Mesendoderm (in vitro differentiated cells): ENCODE measurements around the gene NAA80.
A peak's percentile ranks its signal among the peaks of the same experiment; 100 is the strongest.

ENCODE experiments used
- DNase-seq: peaks from one replicate; pipeline ENCODE4 v3.0.0; 2013
- H2AK5ac ChIP-seq: 2 replicates; pipeline ENCODE4 v1.6.1; 2013; ENCODE audit warnings: low read length, inconsistent platforms
- H2BK120ac ChIP-seq: 2 replicates; pipeline ENCODE4 v1.6.1; 2013; ENCODE audit warnings: low read depth, mild to moderate bottlenecking, low read length, moderate library complexity, mixed read lengths
- H2BK15ac ChIP-seq: replicated peaks from 2 replicates; pipeline ENCODE4 v1.6.1; 2013; ENCODE audit warnings: low read depth, mild to moderate bottlenecking, moderate library complexity
- H2BK5ac ChIP-seq: 2 replicates; pipeline ENCODE4 v1.6.1; 2013; ENCODE audit warnings: low read length, inconsistent platforms
- H3K18ac ChIP-seq: 2 replicates; pipeline ENCODE4 v1.6.1; 2013; ENCODE audit warnings: mild to moderate bottlenecking, low read length, mixed read lengths
- H3K23ac ChIP-seq: one replicate; pipeline ENCODE4 v1.6.1; 2013; ENCODE audit warnings: low read length
- H3K27ac ChIP-seq: 2 replicates; pipeline ENCODE4 v1.5.1; 2013; ENCODE audit warnings: low read depth, mild to moderate bottlenecking, inconsistent platforms, low read length, moderate library complexity
- H3K27me3 ChIP-seq: 2 replicates; pipeline ENCODE4 v1.6.1; 2013; ENCODE audit warnings: low read length, control low read depth, mild to moderate bottlenecking, inconsistent platforms; ENCODE audit not compliant: insufficient read depth, poor library complexity
- H3K36me3 ChIP-seq: 2 replicates; pipeline ENCODE4 v1.6.1; 2013; ENCODE audit warnings: low read length, inconsistent platforms; ENCODE audit not compliant: control insufficient read depth, insufficient read depth
- H3K4ac ChIP-seq: one replicate; pipeline ENCODE4 v1.6.1; 2013; ENCODE audit warnings: low read depth, mild to moderate bottlenecking, low read length, moderate library complexity
- H3K4me1 ChIP-seq: 2 replicates; pipeline ENCODE4 v1.6.1; 2013; ENCODE audit warnings: low read depth, low read length, inconsistent platforms; ENCODE audit not compliant: control insufficient read depth
- H3K4me2 ChIP-seq: 2 replicates; pipeline ENCODE4 v1.6.1; 2013; ENCODE audit warnings: low read length
- H3K4me3 ChIP-seq: 2 replicates; pipeline ENCODE4 v1.5.1; 2013; ENCODE audit warnings: mild to moderate bottlenecking, low read length
- H3K56ac ChIP-seq: one replicate; pipeline ENCODE4 v1.6.1; 2013; ENCODE audit warnings: low read length
- H3K79me1 ChIP-seq: 2 replicates; pipeline ENCODE4 v1.6.1; 2013; ENCODE audit warnings: low read length, inconsistent platforms
- H3K79me2 ChIP-seq: 2 replicates; pipeline ENCODE4 v1.6.1; 2013; ENCODE audit warnings: mild to moderate bottlenecking, low read length; ENCODE audit not compliant: control insufficient read depth, insufficient read depth
- H3K9ac ChIP-seq: 2 replicates; pipeline ENCODE4 v1.6.1; 2013; ENCODE audit warnings: low read length, inconsistent platforms
- H4K5ac ChIP-seq: one replicate; pipeline ENCODE4 v1.6.1; 2013; ENCODE audit warnings: low read length
- H4K8ac ChIP-seq: one replicate; pipeline ENCODE4 v1.6.1; 2013; ENCODE audit warnings: low read depth, mild to moderate bottlenecking, control low read depth, low read length, moderate library complexity
- WGBS: extraction: QIAGEN DNeasy Blood & Tissue Kit; methylation state at CpG from one replicate; pipeline ENCODE4 v1.1.7; 2013; ENCODE audit warnings: low lambda C conversion rate, missing lambda C conversion rate; ENCODE audit not compliant: insufficient coverage; ENCODE audit errors: extremely low coverage; 5-methylcytosine and 5-hydroxymethylcytosine counted together

The NAA80 gene

DNA sequence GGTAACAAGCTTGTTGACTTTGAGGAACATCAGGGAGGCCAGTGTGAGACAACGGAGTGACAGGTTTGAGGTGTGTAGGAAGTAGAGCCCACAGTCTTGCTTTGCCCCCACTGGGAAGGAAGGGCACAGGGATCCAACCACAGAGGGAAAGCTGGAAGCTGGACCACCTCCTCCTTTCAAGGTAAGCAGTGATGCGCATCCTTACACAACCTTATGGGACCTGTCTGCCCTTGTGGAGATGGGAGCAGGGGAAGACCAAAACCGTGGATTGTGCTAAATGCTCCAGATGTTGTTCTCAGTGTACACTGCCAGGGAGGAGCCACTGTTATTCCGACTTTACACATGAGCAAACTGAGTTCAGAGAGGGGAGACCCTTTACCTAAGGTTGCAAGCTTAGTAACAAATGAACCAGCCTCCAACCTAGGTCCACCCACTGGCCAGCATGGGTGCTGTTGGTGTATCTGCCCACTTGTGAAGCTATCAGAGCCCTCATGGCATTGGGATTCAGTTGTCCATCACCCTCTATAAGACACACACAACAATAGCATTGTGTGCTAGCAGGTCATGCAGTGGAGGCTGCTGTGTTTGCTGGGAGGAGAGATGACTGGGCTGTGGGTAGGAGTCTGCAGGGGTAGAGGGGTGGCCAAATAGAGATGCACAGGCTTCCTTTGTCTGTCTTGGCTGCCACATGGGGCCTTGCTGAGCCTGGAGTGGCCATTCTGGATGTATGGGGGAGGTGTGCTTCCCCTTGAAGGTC is 20.9 kb downstream of the NAA80 start:
- no peak overlapping the region for H2BK120ac ChIP-seq
- H2BK15ac ChIP-seq, result no peak overlapping the region
- no peak for DNase-seq
- no peak overlapping the region for H4K8ac ChIP-seq
- no peak overlapping the region for H2AK5ac ChIP-seq
- H2BK5ac ChIP-seq, result no peak overlapping the region
- no CpG with 5 or more reads among the region's 4 CpGs for WGBS
- H3K79me2 ChIP-seq, result no peaks in the 10 kb centered on the region
- no peak overlapping the region for H3K18ac ChIP-seq
- H3K79me1 ChIP-seq, result no peaks in the 10 kb centered on the region
- H3K27ac ChIP-seq, result no peak overlapping the region
- no peaks in the 10 kb centered on the region for H3K36me3 ChIP-seq
- H3K4ac ChIP-seq, result no peak overlapping the region
- H4K5ac ChIP-seq, result no peak overlapping the region
- no peak overlapping the region for H3K9ac ChIP-seq
- H3K4me2 ChIP-seq, result no peak overlapping the region
- H3K27me3 ChIP-seq, result peaks cover 11% of the 10 kb centered on the region
- no peak overlapping the region for H3K4me3 ChIP-seq
- no peak overlapping the region for H3K56ac ChIP-seq
- H3K4me1 ChIP-seq, result no peaks in the 10 kb centered on the region
- no peak overlapping the region for H3K23ac ChIP-seq

DNA sequence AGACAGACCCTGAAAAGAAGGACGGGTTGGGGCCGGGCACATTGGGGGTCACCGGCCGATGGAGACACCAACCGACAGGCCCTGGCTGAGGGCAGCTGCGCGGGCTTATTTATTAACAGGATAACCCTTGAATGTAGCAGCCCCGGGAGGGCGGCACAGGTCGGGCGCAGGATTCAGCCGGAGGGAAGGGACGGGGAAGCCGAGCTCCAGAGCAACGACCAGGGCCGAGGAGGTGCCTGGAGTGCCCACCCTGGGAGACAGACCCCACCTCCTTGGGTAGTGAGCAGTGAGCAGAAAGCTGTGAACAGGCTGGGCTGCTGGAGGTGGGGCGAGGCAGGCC is 22.5 kb downstream of the NAA80 start:
- Histone ChIP-seq H3K27ac (no peak overlapping the region), H3K79me1 (no peaks in the 10 kb centered on the region), H3K4me2 (no peak overlapping the region), H3K9ac (no peak overlapping the region), H3K36me3 (no peaks in the 10 kb centered on the region), H3K56ac (no peak overlapping the region), H3K79me2 (no peaks in the 10 kb centered on the region), H2BK5ac (no peak overlapping the region), H3K27me3 (peaks cover 11% of the 10 kb centered on the region), H3K4me3 (no peak overlapping the region), H2BK15ac (no peak overlapping the region), H4K5ac (no peak overlapping the region), H3K4me1 (no peaks in the 10 kb centered on the region), H3K18ac (no peak overlapping the region), H2AK5ac (no peak overlapping the region), H2BK120ac (no peak overlapping the region), H3K4ac (no peak overlapping the region), H3K23ac (no peak overlapping the region), H4K8ac (no peak overlapping the region)
- WGBS, result no CpG with 5 or more reads among the region's 17 CpGs
- no peak for DNase-seq

DNA sequence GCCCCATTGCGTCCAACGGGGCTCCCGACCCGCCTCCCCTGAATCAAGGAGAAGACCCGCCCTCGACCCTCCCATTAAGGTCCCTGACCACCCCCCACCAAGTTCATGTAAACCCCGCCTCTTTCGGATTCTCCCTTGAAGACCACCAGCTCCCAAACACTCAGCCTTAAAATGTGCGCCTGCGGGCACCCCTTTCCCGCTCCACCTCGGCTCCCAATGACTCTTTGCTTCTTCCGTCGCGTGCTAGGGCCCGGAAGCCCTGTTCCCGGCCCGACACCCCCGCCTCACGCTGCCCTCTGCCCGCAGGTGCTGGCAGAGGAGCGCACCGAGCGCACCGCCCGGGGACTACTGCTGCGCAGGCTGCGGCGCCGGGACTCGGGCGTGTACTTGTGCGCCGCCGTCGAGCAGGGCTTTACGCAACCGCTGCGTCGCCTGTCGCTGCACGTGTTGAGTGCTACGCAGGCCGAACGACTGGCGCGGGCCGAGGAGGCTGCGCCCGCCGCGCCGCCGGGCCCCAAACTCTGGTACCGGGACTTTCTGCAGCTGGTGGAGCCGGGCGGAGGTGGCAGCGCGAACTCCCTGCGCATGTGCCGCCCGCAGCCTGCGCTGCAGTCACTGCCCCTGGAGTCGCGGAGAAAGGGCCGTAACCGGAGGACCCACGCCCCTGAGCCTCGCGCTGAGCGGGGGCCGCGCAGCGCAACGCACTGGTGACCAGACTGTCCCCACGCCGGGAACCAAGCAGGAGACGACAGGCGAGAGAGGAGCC is 23.0 kb downstream of the NAA80 start:
- no peaks in the 10 kb centered on the region for H3K79me2 ChIP-seq
- H3K36me3 ChIP-seq, result no peaks in the 10 kb centered on the region
- WGBS, result no CpG with 5 or more reads among the region's 79 CpGs
- no peak overlapping the region for H2BK120ac ChIP-seq
- no peak overlapping the region for H2BK15ac ChIP-seq
- no peaks in the 10 kb centered on the region for H3K79me1 ChIP-seq
- no peak overlapping the region for H4K5ac ChIP-seq
- peaks cover 3% of the 10 kb centered on the region for H3K4me1 ChIP-seq
- no peak overlapping the region for H3K4ac ChIP-seq
- peaks cover 11% of the 10 kb centered on the region for H3K27me3 ChIP-seq
- no peak overlapping the region for H3K4me2 ChIP-seq
- no peak overlapping the region for H3K4me3 ChIP-seq
- H3K9ac ChIP-seq, result no peak overlapping the region
- H2BK5ac ChIP-seq, result no peak overlapping the region
- H3K23ac ChIP-seq, result no peak overlapping the region
- DNase-seq, result no peak
- no peak overlapping the region for H3K18ac ChIP-seq
- H3K56ac ChIP-seq, result peak overlapping the region; percentile 5
- no peak overlapping the region for H2AK5ac ChIP-seq
- H3K27ac ChIP-seq, result no peak overlapping the region
- no peak overlapping the region for H4K8ac ChIP-seq

DNA sequence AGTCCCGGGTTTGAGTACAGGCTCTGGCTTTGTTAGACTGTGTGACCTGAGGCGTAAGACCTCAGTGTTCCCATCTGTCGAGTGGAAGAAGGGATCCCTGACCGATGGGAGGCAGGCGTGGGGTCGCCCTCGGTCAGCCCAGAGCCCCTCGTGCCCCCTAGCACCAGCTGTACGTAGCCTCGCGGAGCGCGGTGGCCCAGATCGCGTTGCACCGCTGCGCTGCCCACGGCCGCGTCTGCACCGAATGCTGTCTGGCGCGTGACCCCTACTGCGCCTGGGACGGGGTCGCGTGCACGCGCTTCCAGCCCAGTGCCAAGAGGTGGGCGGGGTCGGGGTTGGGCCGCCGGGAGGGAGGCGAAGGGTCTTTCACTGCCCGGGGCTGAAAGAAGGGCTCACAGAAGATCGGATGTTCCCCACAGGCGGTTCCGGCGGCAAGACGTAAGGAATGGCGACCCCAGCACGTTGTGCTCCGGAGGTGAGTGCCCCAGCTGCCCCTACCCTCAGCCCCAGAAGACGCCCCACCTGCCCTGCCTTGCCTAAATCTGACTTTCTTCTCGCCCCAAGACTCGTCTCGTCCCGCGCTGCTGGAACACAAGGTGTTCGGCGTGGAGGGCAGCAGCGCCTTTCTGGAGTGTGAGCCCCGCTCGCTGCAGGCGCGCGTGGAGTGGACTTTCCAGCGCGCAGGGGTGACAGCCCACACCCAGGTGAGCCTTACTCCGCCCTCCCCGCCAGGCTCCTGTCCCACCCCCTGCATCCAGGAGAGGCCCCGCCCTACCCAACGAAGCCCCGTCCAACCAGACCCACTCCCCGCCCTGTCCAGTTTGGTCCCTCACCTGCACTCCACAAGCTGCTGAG is 23.8 kb downstream of the NAA80 start:
- no peaks in the 10 kb centered on the region for H3K79me1 ChIP-seq
- H4K8ac ChIP-seq, result no peak overlapping the region
- no peak overlapping the region for H3K4me3 ChIP-seq
- no peak overlapping the region for H3K18ac ChIP-seq
- H2BK120ac ChIP-seq, result no peak overlapping the region
- peaks cover 11% of the 10 kb centered on the region for H3K27me3 ChIP-seq
- no CpG with 5 or more reads among the region's 65 CpGs for WGBS
- no peak for DNase-seq
- peak overlapping the region; percentile 0 for H3K4me2 ChIP-seq
- H3K9ac ChIP-seq, result peak overlapping the region; percentile 9
- no peak overlapping the region for H3K27ac ChIP-seq
- no peak overlapping the region for H2AK5ac ChIP-seq
- no peak overlapping the region for H2BK5ac ChIP-seq
- no peaks in the 10 kb centered on the region for H3K79me2 ChIP-seq
- H3K36me3 ChIP-seq, result no peaks in the 10 kb centered on the region
- H3K23ac ChIP-seq, result no peak overlapping the region
- no peak overlapping the region for H2BK15ac ChIP-seq
- no peak overlapping the region for H3K4ac ChIP-seq
- H3K56ac ChIP-seq, result peak overlapping the region; percentile 45
- peaks cover 3% of the 10 kb centered on the region for H3K4me1 ChIP-seq
- no peak overlapping the region for H4K5ac ChIP-seq

DNA sequence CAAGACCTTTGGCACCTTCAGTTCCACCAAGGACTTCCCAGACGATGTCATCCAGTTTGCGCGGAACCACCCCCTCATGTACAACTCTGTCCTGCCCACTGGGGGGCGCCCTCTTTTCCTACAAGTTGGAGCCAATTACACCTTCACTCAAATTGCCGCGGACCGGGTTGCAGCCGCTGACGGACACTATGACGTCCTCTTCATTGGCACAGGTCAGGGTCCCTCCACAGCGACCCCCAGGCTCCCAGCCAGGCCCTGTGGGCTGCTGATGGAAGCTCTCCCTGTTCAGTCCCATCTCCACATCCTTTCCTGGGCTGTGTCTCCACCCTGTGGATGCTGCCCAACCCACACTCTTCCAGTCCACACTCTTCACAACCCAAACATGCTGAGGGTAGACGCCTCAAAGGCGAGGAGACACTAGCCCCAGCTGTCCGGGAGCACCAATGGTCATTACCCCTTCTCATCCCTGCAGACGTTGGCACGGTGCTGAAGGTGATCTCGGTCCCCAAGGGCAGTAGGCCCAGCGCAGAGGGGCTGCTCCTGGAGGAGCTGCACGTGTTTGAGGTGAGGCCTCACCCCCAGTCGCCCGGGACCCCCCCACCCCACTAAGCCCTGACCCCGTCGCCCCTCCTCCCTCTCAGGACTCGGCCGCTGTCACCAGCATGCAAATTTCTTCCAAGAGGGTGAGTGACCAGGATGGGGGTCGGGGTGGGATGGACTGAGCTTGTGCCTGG is 24.7 kb downstream of the NAA80 start:
- H3K23ac ChIP-seq, result no peak overlapping the region
- H4K8ac ChIP-seq, result no peak overlapping the region
- peaks cover 3% of the 10 kb centered on the region for H3K4me1 ChIP-seq
- H4K5ac ChIP-seq, result no peak overlapping the region
- H3K4me3 ChIP-seq, result no peak overlapping the region
- no peak overlapping the region for H3K27ac ChIP-seq
- no peak overlapping the region for H3K4me2 ChIP-seq
- H3K27me3 ChIP-seq, result peaks cover 11% of the 10 kb centered on the region
- H2BK120ac ChIP-seq, result no peak overlapping the region
- no peak overlapping the region for H2BK15ac ChIP-seq
- H3K79me1 ChIP-seq, result no peaks in the 10 kb centered on the region
- H2BK5ac ChIP-seq, result no peak overlapping the region
- H3K18ac ChIP-seq, result no peak overlapping the region
- H2AK5ac ChIP-seq, result no peak overlapping the region
- no peak overlapping the region for H3K56ac ChIP-seq
- no peak overlapping the region for H3K4ac ChIP-seq
- H3K36me3 ChIP-seq, result no peaks in the 10 kb centered on the region
- WGBS, result no CpG with 5 or more reads among the region's 26 CpGs
- no peaks in the 10 kb centered on the region for H3K79me2 ChIP-seq
- DNase-seq, result peak; percentile 90
- no peak overlapping the region for H3K9ac ChIP-seq
